LNCaP clone FGC (cell line): Measurements from ENCODE around the gene CAMK1.

Experiments
- DNase-seq: peaks from one replicate; pipeline ENCODE4 v3.0.0-alpha.2; 2011; ENCODE audit warnings: low read depth
- H3K4me3 ChIP-seq: 2 replicates; pipeline ENCODE4 v1.5.1; 2011; ENCODE audit warnings: mild to moderate bottlenecking, low read depth, low read length, control low read depth
- CTCF ChIP-seq: IDR thresholded peaks from 2 replicates; pipeline ENCODE4 v1.5.1; 2012; ENCODE audit warnings: mild to moderate bottlenecking; ENCODE audit not compliant: control insufficient read depth, insufficient read depth; ENCODE audit errors: extremely low read depth

The CAMK1 gene

GRCh38 chr3:9780910-9781309, 11.2 kb upstream of the CAMK1 start:
- H3K4me3 ChIP-seq, result no peak overlapping the region
- no peak for DNase-seq
- no peak for TF ChIP-seq CTCF

GRCh38 chr3:9780458-9780812, 10.7 kb upstream of the CAMK1 start:
- DNase-seq, result no peak
- TF ChIP-seq CTCF, result no peak
- H3K4me3 ChIP-seq, result no peak overlapping the region

GRCh38 chr3:9779721-9780457, 10.1 kb upstream of the CAMK1 start:
- H3K4me3 ChIP-seq, result no peak overlapping the region
- DNase-seq, result no peak
- no peak for TF ChIP-seq CTCF

GRCh38 chr3:9779075-9779593, 9.4 kb upstream of the CAMK1 start:
- H3K4me3 ChIP-seq, result no peak overlapping the region

GRCh38 chr3:9778143-9779074, 8.7 kb upstream of the CAMK1 start:
- no peak for DNase-seq
- H3K4me3 ChIP-seq, result no peak overlapping the region
- TF ChIP-seq CTCF, result no peak

More at GRCh38 chr3:9779075-9779593, 9.4 kb upstream of the CAMK1 start:
- no peak for TF ChIP-seq CTCF
- no peak for DNase-seq

GRCh38 chr3:9777694-9778021, 7.9 kb upstream of the CAMK1 start:
- TF ChIP-seq CTCF, result no peak
- DNase-seq, result no peak
- H3K4me3 ChIP-seq, result no peak overlapping the region
